Osteoblast (primary cell): Measurements from ENCODE around the gene TADA2B. TPM values are rescaled to one million over a fixed set of nuclear protein-coding genes. Genes with fewer than 3 reads are reported as not detected.

Experiments
- DNase-seq: peaks from one replicate; pipeline ENCODE4 v3.0.0; 2011; ENCODE audit warnings: low spot score, mixed read lengths; ENCODE audit not compliant: insufficient read length; ENCODE audit errors: missing footprints
- H2AFZ ChIP-seq: 2 replicates; pipeline ENCODE4 v1.6.0; 2011; ENCODE audit warnings: mild to moderate bottlenecking, low read length
- H3K27ac ChIP-seq: 2 replicates; pipeline ENCODE4 v1.5.1; 2011; ENCODE audit warnings: mild to moderate bottlenecking, low read depth, low read length, moderate library complexity
- H3K27me3 ChIP-seq: 2 replicates; pipeline ENCODE4 v1.6.0; 2012; ENCODE audit warnings: mild to moderate bottlenecking, control low read depth, inconsistent platforms, low read length, moderate library complexity; ENCODE audit not compliant: insufficient read depth
- H3K36me3 ChIP-seq: 2 replicates; pipeline ENCODE4 v1.5.1; 2011; ENCODE audit warnings: mild to moderate bottlenecking, low read length, control low read depth, moderate library complexity; ENCODE audit not compliant: insufficient read depth
- H3K4me1 ChIP-seq: 2 replicates; pipeline ENCODE4 v1.5.1; 2011; ENCODE audit warnings: mild to moderate bottlenecking, low read length, control low read depth, moderate library complexity; ENCODE audit not compliant: insufficient read depth
- H3K4me2 ChIP-seq: 2 replicates; pipeline ENCODE4 v1.6.0; 2011; ENCODE audit warnings: mild to moderate bottlenecking, low read length; ENCODE audit not compliant: insufficient read depth
- H3K4me3 ChIP-seq: fragments of 200-600 bp; sonication (generic); 3 replicates; pipeline ENCODE4 v1.5.1; 2012; ENCODE audit warnings: mild to moderate bottlenecking, low read length, inconsistent platforms; ENCODE audit not compliant: insufficient read depth
- H3K79me2 ChIP-seq: 2 replicates; pipeline ENCODE4 v1.6.0; 2012; ENCODE audit warnings: mild to moderate bottlenecking, low read length, control low read depth, inconsistent platforms; ENCODE audit not compliant: insufficient read depth
- H3K9me3 ChIP-seq: 2 replicates; pipeline ENCODE4 v1.5.1; 2011; ENCODE audit warnings: low read depth, low read length, control low read depth
- H4K20me1 ChIP-seq: 2 replicates; pipeline ENCODE4 v1.6.0; 2012; ENCODE audit warnings: mild to moderate bottlenecking, low read length, control low read depth; ENCODE audit not compliant: insufficient read depth
- CTCF ChIP-seq: IDR thresholded peaks from 2 replicates; pipeline ENCODE4 v1.5.1; 2011; ENCODE audit warnings: mild to moderate bottlenecking, low read depth, low read length, moderate library complexity; ENCODE audit errors: extremely low read depth
- total RNA-seq: library from RNA; depleted of rRNA; stranded (reverse); fragments of >200 nt; gene quantifications from 2 replicates; pipeline ENCODE4 v1.2.3, GENCODE V29; 2012

Gene TADA2B
- total RNA-seq, 1 donor, result 13.0 TPM

DNA sequence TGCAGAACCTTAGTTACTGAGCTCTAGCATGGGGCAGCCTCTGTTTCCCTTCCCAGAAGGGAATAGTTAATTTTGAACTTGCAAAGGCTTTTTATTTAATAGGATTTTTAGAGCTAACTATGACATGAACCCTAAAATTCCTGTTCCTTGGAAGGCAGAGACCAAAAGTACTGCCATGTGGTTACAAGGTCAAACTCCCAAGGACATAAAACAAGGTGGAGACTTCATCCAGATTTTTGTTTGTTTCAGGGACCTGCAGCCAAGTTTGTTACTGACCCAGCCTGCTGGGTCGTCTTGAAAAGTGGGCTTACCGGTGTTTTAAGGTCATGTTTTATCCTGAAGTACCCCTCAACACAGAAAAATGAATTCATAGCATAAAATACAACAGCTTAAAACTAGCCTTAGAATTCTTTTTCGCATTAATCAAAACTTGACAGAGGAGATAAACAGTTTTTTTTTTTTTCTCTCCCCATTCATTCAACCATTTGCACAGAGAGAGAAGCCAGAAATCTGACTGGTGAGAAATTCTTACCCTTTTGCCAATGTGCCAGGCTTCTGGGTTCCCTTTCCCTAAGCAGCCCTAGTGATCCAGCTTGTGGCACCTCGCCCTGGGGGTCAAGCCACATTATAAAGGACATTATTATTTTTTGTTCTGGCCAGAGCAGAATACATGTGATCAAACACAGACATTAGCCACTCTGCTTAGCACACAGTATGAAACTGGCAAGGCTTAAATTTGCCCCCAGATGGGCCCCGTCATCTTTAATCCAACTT lies 46.2 kb downstream of the TADA2B start:
- TF ChIP-seq CTCF, result no peak
- no peaks in the 10 kb centered on the region for H4K20me1 ChIP-seq
- H3K9me3 ChIP-seq, result no peaks in the 10 kb centered on the region
- no peaks in the 10 kb centered on the region for H3K79me2 ChIP-seq
- H2AFZ ChIP-seq, result no peak overlapping the region
- no peak overlapping the region for H3K4me2 ChIP-seq
- no peak for DNase-seq
- H3K27ac ChIP-seq, result no peak overlapping the region
- H3K27me3 ChIP-seq, result peaks cover 30% of the 10 kb centered on the region
- no peak overlapping the region for H3K4me3 ChIP-seq
- no peaks in the 10 kb centered on the region for H3K4me1 ChIP-seq
- H3K36me3 ChIP-seq, result no peaks in the 10 kb centered on the region

GRCh38 chr4:7092026-7092425 lies 48.9 kb downstream of the TADA2B start:
- H3K4me1 ChIP-seq, result no peaks in the 10 kb centered on the region
- H3K9me3 ChIP-seq, result no peaks in the 10 kb centered on the region
- peaks cover 23% of the 10 kb centered on the region for H3K27me3 ChIP-seq
- no peaks in the 10 kb centered on the region for H3K36me3 ChIP-seq
- H2AFZ ChIP-seq, result no peak overlapping the region
- no peaks in the 10 kb centered on the region for H3K79me2 ChIP-seq
- H4K20me1 ChIP-seq, result no peaks in the 10 kb centered on the region
- no peak overlapping the region for H3K4me2 ChIP-seq
- TF ChIP-seq CTCF, result no peak
- H3K27ac ChIP-seq, result no peak overlapping the region
- H3K4me3 ChIP-seq, result no peak overlapping the region
- no peak for DNase-seq

DNA sequence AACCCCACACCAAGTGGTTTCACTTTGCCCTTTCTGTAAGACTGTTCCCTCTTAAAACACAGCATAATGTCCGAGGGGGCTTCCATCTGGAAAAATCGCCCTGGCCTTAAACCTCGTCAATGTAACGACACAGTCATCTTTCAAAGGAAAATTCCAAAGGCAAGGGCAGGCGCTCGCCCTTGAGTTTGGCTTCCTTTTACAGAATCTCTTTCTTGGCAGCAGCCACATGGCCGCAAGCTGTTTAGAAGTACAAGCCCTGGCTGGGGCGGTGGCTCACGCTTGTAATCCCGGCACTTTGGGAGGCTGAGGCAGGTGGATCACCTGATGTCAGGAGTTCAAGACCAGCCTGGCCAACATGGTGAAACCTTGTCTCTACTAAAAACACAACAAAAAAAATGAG lies 51.7 kb downstream of the TADA2B start:
- Histone ChIP-seq H3K27me3 (peaks cover 17% of the 10 kb centered on the region), H3K4me3 (no peak overlapping the region), H2AFZ (no peak overlapping the region), H3K36me3 (no peaks in the 10 kb centered on the region), H3K79me2 (no peaks in the 10 kb centered on the region), H3K4me2 (no peak overlapping the region), H3K27ac (no peak overlapping the region), H4K20me1 (no peaks in the 10 kb centered on the region), H3K9me3 (no peaks in the 10 kb centered on the region), H3K4me1 (no peaks in the 10 kb centered on the region)
- no peak for DNase-seq
- TF ChIP-seq CTCF, result no peak

- H2AFZ ChIP-seq, result no peak overlapping the region
- DNase-seq, result peak; percentile 45
- peaks cover 15% of the 10 kb centered on the region for H3K27me3 ChIP-seq
- TF ChIP-seq CTCF, result no peak
- no peaks in the 10 kb centered on the region for H3K79me2 ChIP-seq
- no peak overlapping the region for H3K27ac ChIP-seq
- H3K4me1 ChIP-seq, result no peaks in the 10 kb centered on the region
- no peak overlapping the region for H3K4me3 ChIP-seq
- H3K4me2 ChIP-seq, result no peak overlapping the region
- no peaks in the 10 kb centered on the region for H4K20me1 ChIP-seq
- no peaks in the 10 kb centered on the region for H3K36me3 ChIP-seq
- H3K9me3 ChIP-seq, result no peaks in the 10 kb centered on the region
Observed at GRCh38 chr4:7095611-7096155, 52.5 kb downstream of the TADA2B start.
